ENCODE results near the gene GABRP.

Gene GABRP

GRCh38 chr5:170860818-170861666 is 77.5 kb downstream of the GABRP start:
- no peak for DNase-seq

- DNase-seq: peak in 2 of 51 donors; percentile 13 to 15
These were observed 78.1 kb downstream of the GABRP start for GRCh38 chr5:170861667-170861916.

GRCh38 chr5:170861917-170862766 is 78.6 kb downstream of the GABRP start, which contains the start of gene RANBP17:
Gene RANBP17, plus strand, starts transcription at chr5:170862018.
- DNase-seq: peak in 22 of 51 donors; percentile 1 to 49 (median 15)

GRCh38 chr5:170863646-170864045 is 80.1 kb downstream of the GABRP start:
- no peak for DNase-seq

Measured in hypothalamus (tissue), 51 donors.